Thyroid gland (tissue), 4 donors: ENCODE measurements around the gene HPCAL1.

Source experiments
- CTCF ChIP-seq, 6 experiments: fragments of 200-600 bp in 3 of 6; fragments of 450-650 bp in 3 of 6; sonication (generic) in 3 of 6; IDR thresholded peaks; one replicate each; pipeline ENCODE4 v1.5.1; 2016 to 2019; ENCODE audit warnings: antibody characterized with exemption in 6 of 6, mild to moderate bottlenecking in 2 of 6, inconsistent platforms in 1 of 6, moderate library complexity in 1 of 6
- POLR2A ChIP-seq, 2 donors: fragments of 450-650 bp; IDR thresholded peaks; one replicate each; pipeline ENCODE4 v1.6.1; 2017; ENCODE audit warnings: antibody characterized with exemption in 2 of 2, mild to moderate bottlenecking in 2 of 2, moderate library complexity in 1 of 2

GRCh38 chr2:10377052-10377746, 74.5 kb downstream of the HPCAL1 start:
- TF ChIP-seq CTCF (IDR thresholded peaks at IDR 0.05) (no peak), POLR2A (IDR thresholded peaks at IDR 0.05) (no peak)
